ENCODE results near the gene TPRG1L. TPM values are rescaled to one million over a fixed set of nuclear protein-coding genes. Genes with fewer than 3 reads are reported as not detected.

The TPRG1L gene
- total and polyA plus RNA-seq, 10 of the 15 experiments (the other 5 are each of a cell fraction or from before 2014, with no cell fraction given), result 1.5 to 16.5 (median 8.0) TPM

DNA sequence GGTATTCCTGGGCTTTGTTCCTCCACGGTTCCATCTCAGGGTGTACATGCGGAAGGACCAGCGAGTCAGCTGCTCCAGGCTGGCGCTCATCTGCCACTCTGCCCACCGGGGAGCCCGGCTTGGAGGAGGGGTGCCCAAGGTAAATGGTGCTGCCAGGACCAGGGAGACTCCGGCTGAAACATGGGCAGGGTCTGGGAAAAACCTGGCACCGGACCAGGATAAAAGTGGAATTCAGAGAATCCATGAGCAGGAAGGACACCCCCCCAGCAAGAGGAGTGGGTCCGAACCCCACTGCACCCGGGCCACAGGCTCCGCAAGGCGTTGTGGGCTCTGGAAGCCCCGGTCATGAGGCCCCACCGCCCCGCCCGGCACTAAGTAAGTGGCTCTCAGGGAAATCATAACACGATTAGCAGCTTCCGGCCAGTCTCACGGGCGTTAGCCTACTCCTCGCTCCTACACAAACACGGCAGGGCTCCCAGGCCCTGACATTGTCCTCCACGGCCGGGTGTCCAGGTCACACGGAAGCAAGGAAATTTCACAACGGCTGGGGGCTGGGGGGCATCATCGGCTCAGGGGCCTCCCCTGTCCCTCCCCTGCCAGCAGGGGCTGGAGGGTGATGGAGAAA, 34.6 kb upstream of the TPRG1L start (continued):
- TF ChIP-seq FOS (IDR thresholded peaks at IDR 0.05; ENCODE audit: borderline replicate concordance, extremely low read depth, insufficient read length) (no peak), IRF4 (IDR thresholded peaks at IDR 0.05; ENCODE audit: low read depth, low read length) (no peak), NFYB (IDR thresholded peaks at IDR 0.05; ENCODE audit: insufficient read depth, low read depth, low read length) (no peak), SIN3A (IDR thresholded peaks at IDR 0.05; ENCODE audit: low read depth, low read length) (no peak), BHLHE40 (IDR thresholded peaks at IDR 0.05; ENCODE audit: borderline replicate concordance in 1 of 2, low read depth in 2 of 2, low read length in 1 of 2) (no peak)
- TF ChIP-seq, protein P1, sequence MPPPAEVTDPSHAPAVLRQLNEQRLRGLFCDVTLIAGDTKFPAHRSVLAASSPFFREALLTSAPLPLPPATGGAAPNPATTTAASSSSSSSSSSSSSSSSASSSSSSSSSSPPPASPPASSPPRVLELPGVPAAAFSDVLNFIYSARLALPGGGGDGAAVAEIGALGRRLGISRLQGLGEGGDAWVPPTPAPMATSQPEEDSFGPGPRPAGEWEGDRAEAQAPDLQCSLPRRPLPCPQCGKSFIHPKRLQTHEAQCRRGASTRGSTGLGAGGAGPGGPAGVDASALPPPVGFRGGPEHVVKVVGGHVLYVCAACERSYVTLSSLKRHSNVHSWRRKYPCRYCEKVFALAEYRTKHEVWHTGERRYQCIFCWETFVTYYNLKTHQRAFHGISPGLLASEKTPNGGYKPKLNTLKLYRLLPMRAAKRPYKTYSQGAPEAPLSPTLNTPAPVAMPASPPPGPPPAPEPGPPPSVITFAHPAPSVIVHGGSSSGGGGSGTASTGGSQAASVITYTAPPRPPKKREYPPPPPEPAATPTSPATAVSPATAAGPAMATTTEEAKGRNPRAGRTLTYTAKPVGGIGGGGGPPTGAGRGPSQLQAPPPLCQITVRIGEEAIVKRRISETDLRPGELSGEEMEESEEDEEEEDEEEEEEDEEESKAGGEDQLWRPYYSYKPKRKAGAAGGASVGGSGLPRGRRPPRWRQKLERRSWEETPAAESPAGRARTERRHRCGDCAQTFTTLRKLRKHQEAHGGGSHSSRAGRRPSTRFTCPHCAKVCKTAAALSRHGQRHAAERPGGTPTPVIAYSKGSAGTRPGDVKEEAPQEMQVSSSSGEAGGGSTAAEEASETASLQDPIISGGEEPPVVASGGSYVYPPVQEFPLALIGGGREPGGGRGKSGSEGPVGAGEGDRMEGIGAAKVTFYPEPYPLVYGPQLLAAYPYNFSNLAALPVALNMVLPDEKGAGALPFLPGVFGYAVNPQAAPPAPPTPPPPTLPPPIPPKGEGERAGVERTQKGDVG (CRISPR knock-in tag; IDR thresholded peaks at IDR 0.05), result no peak
- TF ChIP-seq, protein P2, sequence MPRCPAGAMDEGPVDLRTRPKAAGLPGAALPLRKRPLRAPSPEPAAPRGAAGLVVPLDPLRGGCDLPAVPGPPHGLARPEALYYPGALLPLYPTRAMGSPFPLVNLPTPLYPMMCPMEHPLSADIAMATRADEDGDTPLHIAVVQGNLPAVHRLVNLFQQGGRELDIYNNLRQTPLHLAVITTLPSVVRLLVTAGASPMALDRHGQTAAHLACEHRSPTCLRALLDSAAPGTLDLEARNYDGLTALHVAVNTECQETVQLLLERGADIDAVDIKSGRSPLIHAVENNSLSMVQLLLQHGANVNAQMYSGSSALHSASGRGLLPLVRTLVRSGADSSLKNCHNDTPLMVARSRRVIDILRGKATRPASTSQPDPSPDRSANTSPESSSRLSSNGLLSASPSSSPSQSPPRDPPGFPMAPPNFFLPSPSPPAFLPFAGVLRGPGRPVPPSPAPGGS (IDR thresholded peaks at IDR 0.05; ENCODE audit: borderline replicate concordance, insufficient read depth, low read depth, low read length, poor library complexity, severe bottlenecking), result no peak

Measured in GM12878 (cell line).